ENCODE measurements around the gene MAD1L1.

The MAD1L1 gene

GRCh38 chr7:2131341-2131740, 101.4 kb downstream of the MAD1L1 start:
- H3K4me3 ChIP-seq (ENCODE audit: control insufficient read depth, low read depth, low read length): no peak overlapping the region
- DNase-seq (ENCODE audit: low read depth): no peak
- TF ChIP-seq, protein P1, sequence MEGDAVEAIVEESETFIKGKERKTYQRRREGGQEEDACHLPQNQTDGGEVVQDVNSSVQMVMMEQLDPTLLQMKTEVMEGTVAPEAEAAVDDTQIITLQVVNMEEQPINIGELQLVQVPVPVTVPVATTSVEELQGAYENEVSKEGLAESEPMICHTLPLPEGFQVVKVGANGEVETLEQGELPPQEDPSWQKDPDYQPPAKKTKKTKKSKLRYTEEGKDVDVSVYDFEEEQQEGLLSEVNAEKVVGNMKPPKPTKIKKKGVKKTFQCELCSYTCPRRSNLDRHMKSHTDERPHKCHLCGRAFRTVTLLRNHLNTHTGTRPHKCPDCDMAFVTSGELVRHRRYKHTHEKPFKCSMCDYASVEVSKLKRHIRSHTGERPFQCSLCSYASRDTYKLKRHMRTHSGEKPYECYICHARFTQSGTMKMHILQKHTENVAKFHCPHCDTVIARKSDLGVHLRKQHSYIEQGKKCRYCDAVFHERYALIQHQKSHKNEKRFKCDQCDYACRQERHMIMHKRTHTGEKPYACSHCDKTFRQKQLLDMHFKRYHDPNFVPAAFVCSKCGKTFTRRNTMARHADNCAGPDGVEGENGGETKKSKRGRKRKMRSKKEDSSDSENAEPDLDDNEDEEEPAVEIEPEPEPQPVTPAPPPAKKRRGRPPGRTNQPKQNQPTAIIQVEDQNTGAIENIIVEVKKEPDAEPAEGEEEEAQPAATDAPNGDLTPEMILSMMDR (conservative IDR thresholded peaks at IDR 0.05; ENCODE audit: control insufficient read depth, insufficient read depth, low read depth, low read length): no peak

GRCh38 chr7:2130096-2130375, 102.7 kb downstream of the MAD1L1 start:
- no peak for DNase-seq (ENCODE audit: low read depth)
- H3K4me3 ChIP-seq (ENCODE audit: control insufficient read depth, low read depth, low read length): no peak overlapping the region
- TF ChIP-seq, protein P1 (conservative IDR thresholded peaks at IDR 0.05; ENCODE audit: control insufficient read depth, insufficient read depth, low read depth, low read length): no peak

DNA sequence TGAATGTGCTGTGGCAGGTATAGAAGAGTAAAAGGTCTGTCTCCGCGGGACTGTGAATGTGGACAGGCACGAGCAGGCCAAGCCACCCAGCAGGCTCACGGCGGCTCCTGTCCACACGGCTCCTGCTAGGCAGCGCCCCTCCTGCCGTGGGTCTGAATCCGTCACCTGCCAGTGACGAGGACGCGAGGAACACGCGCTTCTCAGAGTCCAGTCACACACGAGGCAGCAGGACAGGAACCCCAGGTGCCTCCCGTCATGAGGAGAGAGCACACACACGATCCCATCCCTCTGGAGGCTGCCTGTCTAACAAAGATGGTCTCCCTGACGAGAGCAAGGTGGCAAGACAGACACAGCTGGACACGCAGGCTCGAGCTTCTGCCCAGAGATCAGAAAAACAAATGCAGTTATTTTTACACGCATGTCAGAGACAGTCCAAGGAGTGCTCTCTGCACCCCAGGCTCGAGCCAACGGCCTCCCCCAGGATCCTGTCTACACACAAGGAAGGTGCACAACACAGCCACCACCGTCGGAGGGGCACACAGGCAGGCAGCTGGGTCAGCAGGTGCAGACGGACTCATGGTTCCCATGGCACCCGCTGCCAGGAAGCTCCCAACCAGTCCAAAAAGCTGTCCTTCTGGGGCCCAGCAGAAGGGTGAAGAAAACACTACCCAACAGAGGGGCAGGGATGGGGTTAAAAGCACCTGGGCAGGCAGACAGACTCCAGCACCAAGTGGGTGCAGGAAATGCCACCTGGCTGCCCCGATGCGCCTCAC, 103.2 kb downstream of the MAD1L1 start:
- no peak overlapping the region for H3K4me3 ChIP-seq (ENCODE audit: control insufficient read depth, low read depth, low read length)
- no peak for DNase-seq (ENCODE audit: low read depth)
- TF ChIP-seq, protein P1 (conservative IDR thresholded peaks at IDR 0.05; ENCODE audit: control insufficient read depth, insufficient read depth, low read depth, low read length): no peak

DNA sequence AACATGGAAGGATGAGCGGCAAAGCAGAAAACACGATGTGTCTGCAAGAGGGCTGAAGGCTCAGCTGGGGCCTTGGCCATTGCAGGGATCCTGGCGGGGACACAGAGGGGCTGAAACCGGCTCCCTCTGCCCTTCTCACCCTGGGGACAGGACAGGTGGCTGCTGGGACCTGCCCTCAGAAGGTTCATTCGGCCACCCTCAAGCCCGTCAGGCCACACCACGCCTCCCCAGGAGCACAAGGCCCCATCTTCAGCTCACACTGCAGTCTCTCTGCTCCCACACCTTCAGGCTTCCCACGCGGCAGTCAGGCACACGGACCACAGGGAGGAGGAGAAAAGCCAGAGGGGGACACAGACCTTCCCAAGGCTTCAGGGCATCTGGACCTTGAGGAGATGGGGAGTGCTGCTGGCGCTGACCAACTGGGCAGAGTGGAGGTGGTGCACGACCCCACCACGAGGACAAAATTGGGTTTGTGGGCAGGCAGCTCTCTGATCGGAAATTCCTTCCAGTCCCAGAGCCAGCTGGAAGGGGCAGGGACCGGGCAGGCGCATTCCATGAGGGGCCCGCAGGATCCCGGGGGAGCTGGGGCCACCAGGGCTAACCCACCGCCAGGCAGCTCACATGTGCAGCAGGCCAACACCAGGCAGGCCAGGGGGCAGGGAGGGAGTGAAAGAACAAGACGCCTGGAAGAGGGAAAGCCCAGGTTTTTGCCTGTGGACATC, 104.0 kb downstream of the MAD1L1 start:
- TF ChIP-seq, protein P1 (conservative IDR thresholded peaks at IDR 0.05; ENCODE audit: control insufficient read depth, insufficient read depth, low read depth, low read length): no peak
- DNase-seq (ENCODE audit: low read depth): no peak

DNA sequence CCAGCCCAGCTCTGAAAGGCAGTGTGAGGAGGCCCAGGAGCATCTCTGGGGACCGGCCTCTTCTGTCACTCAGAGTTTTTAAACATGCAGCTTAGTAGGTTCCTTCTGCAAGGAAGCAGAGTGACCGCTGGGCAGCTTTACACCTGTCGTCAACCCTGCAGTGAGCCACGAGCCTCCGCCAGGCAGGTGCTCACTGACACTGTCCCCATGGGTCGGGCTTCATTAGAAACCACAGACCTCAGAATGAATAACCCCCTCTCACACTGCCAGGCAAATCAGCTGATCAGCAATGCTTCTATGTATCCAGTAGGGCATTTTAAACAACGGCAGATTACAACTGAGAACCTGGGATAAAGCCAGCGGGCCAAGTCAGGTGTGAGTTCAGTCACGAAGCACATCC, 106.1 kb downstream of the MAD1L1 start:
- H3K4me3 ChIP-seq (ENCODE audit: control insufficient read depth, low read depth, low read length): no peak overlapping the region
- TF ChIP-seq, protein P1 (conservative IDR thresholded peaks at IDR 0.05; ENCODE audit: control insufficient read depth, insufficient read depth, low read depth, low read length): no peak

More for the DNA sequence above, 104.0 kb downstream of the MAD1L1 start:
- no peak overlapping the region for H3K4me3 ChIP-seq (ENCODE audit: control insufficient read depth, low read depth, low read length)

DNA sequence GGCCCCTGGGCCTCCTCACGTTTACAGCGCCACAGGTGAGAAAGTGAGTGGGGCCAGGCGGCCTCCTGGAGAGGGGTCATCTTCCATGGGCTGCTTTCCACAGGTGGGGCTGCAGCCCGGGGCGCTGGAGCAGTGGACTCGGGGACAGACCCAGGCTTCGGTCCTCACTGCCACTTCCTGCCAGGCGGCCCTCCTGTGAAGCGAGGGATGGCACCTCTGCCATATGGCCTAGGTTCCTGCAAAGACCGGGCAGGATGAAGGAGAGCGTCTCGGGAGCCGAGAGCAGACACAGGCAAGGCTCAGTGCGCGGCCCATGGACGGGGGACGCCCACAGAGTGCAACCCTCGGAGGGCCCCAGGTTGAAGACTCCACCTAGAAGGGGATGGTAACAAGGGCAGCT, 106.8 kb downstream of the MAD1L1 start:
- H3K4me3 ChIP-seq (ENCODE audit: control insufficient read depth, low read depth, low read length): no peak overlapping the region
- no peak for DNase-seq (ENCODE audit: low read depth)
- TF ChIP-seq, protein P1 (conservative IDR thresholded peaks at IDR 0.05; ENCODE audit: control insufficient read depth, insufficient read depth, low read depth, low read length): no peak

More for the DNA sequence above, 106.1 kb downstream of the MAD1L1 start:
- DNase-seq (ENCODE audit: low read depth): no peak

All from fibroblast of mammary gland (primary cell).